Measurements from ENCODE around the gene ITIH3. TPM values are rescaled to one million over a fixed set of nuclear protein-coding genes. Genes with fewer than 3 reads are reported as not detected.
A peak's percentile ranks its signal among the peaks of the same experiment; 100 is the strongest.

ITIH3 gene
- total RNA-seq, 6 experiments from 2014 or later = 742 to 1,822 (median 982) TPM

- Histone ChIP-seq H3K9me3 (no peaks in the 10 kb centered on the region), H3K27me3 (no peaks in the 10 kb centered on the region), H3K36me3 (peaks cover 0 to 41% (median 17%) of the 10 kb centered on the region in 4 donors), H3K4me3 (no peak overlapping the region), H3K27ac (no peak overlapping the region), H3K4me1 (peaks cover 2 to 81% (median 34%) of the 10 kb centered on the region in 4 donors)
- peak; percentile 1 to 46 (median 18) for DNase-seq
- intact Hi-C loops (cut with DNase I) = no loop called here
- TF ChIP-seq POLR2A (IDR thresholded peaks at IDR 0.05) = no peak
- TF ChIP-seq CTCF (IDR thresholded peaks at IDR 0.05) = no peak
- no peak for ATAC-seq
- WGBS (ENCODE audit: insufficient coverage, low coverage, low lambda C conversion rate, missing lambda C conversion rate) = 58% methylated on average over 2 of the region's 7 CpGs
Measured at GRCh38 chr3:52790337-52790736, 4.3 kb upstream of the ITIH3 start.

GRCh38 chr3:52790741-52791140 lies 3.9 kb upstream of the ITIH3 start:
- no peaks in the 10 kb centered on the region for H3K27me3 ChIP-seq
- H3K9me3 ChIP-seq = no peaks in the 10 kb centered on the region
- peaks cover 0 to 39% (median 15%) of the 10 kb centered on the region in 4 donors for H3K36me3 ChIP-seq
- DNase-seq (peak in 2 of 3 donors; percentile 14 to 46), ATAC-seq (no peak)
- intact Hi-C loops (cut with DNase I) = no loop called here
- no peak overlapping the region for H3K4me3 ChIP-seq
- peaks cover 2 to 79% (median 33%) of the 10 kb centered on the region in 4 donors for H3K4me1 ChIP-seq
- 33% methylated on average over 1 of the region's 13 CpGs for WGBS (ENCODE audit: insufficient coverage, low coverage, low lambda C conversion rate, missing lambda C conversion rate)
- peak overlapping the region in 1 of 3 donors; percentile 18 for H3K27ac ChIP-seq
- TF ChIP-seq CTCF (IDR thresholded peaks at IDR 0.05) (no peak), POLR2A (IDR thresholded peaks at IDR 0.05) (no peak)

- Histone ChIP-seq H3K4me1 (peaks cover 2 to 79% (median 33%) of the 10 kb centered on the region in 4 donors), H3K27me3 (no peaks in the 10 kb centered on the region), H3K27ac (peak overlapping the region in 1 of 3 donors; percentile 90), H3K4me3 (no peak overlapping the region), H3K9me3 (no peaks in the 10 kb centered on the region), H3K36me3 (peaks cover 0 to 40% (median 12%) of the 10 kb centered on the region in 4 donors)
- intact Hi-C loops (cut with DNase I) = no loop called here
- DNase-seq (peak in 1 of 3 donors; percentile 22), ATAC-seq (no peak)
- WGBS (ENCODE audit: insufficient coverage, low coverage, low lambda C conversion rate, missing lambda C conversion rate) = 10% methylated on average over 2 of the region's 12 CpGs
- TF ChIP-seq CTCF (IDR thresholded peaks at IDR 0.05) (no peak), POLR2A (IDR thresholded peaks at IDR 0.05) (no peak)
Measured at GRCh38 chr3:52791366-52791765, 3.2 kb upstream of the ITIH3 start.

GRCh38 chr3:52791928-52792327 lies 2.7 kb upstream of the ITIH3 start:
- Histone ChIP-seq H3K36me3 (peaks cover 0 to 46% (median 11%) of the 10 kb centered on the region in 4 donors), H3K4me3 (no peak overlapping the region), H3K9me3 (no peaks in the 10 kb centered on the region), H3K4me1 (peaks cover 2 to 79% (median 34%) of the 10 kb centered on the region in 4 donors), H3K27me3 (no peaks in the 10 kb centered on the region), H3K27ac (peak overlapping the region in 1 of 3 donors; percentile 90)
- no peak for ATAC-seq
- TF ChIP-seq CTCF (IDR thresholded peaks at IDR 0.05) (no peak), POLR2A (IDR thresholded peaks at IDR 0.05) (no peak)
- intact Hi-C loops (cut with DNase I) = no loop called here
- whole genome bisulfite sequencing (ENCODE audit: insufficient coverage, low coverage, low lambda C conversion rate, missing lambda C conversion rate) = 50% methylated on average over 1 of the region's 4 CpGs
- peak in 1 of 3 donors; percentile 17 for DNase-seq
